Measurements from ENCODE around the gene FARS2.

FARS2 gene

GRCh38 chr6:5394280-5394679 lies 133.0 kb downstream of the FARS2 start:
- no peaks in the 10 kb centered on the region for H3K36me3 ChIP-seq (ENCODE audit: control insufficient read depth, insufficient read depth, low read length)
- no peaks in the 10 kb centered on the region for H3K4me1 ChIP-seq (ENCODE audit: control insufficient read depth, insufficient read depth, low read length)
- no peak overlapping the region for H3K4me3 ChIP-seq (ENCODE audit: low read depth, low read length)
- no peaks in the 10 kb centered on the region for H3K9me3 ChIP-seq (ENCODE audit: control insufficient read depth, insufficient read depth, low read length)
- no peak overlapping the region for H3K9ac ChIP-seq (ENCODE audit: low read depth, low read length)
- H3K27me3 ChIP-seq (ENCODE audit: control insufficient read depth, insufficient read depth, low read length), result no peaks in the 10 kb centered on the region

- no peaks in the 10 kb centered on the region for H3K27me3 ChIP-seq (ENCODE audit: control insufficient read depth, insufficient read depth, low read length)
- no peaks in the 10 kb centered on the region for H3K4me1 ChIP-seq (ENCODE audit: control insufficient read depth, insufficient read depth, low read length)
- H3K36me3 ChIP-seq (ENCODE audit: control insufficient read depth, insufficient read depth, low read length), result no peaks in the 10 kb centered on the region
- H3K9ac ChIP-seq (ENCODE audit: low read depth, low read length), result no peak overlapping the region
- H3K9me3 ChIP-seq (ENCODE audit: control insufficient read depth, insufficient read depth, low read length), result no peaks in the 10 kb centered on the region
- H3K4me3 ChIP-seq (ENCODE audit: low read depth, low read length), result no peak overlapping the region
Observed at GRCh38 chr6:5395719-5396118, 134.4 kb downstream of the FARS2 start.

GRCh38 chr6:5398530-5398929 lies 137.2 kb downstream of the FARS2 start:
- Histone ChIP-seq H3K9me3 (ENCODE audit: control insufficient read depth, insufficient read depth, low read length) (no peaks in the 10 kb centered on the region), H3K9ac (ENCODE audit: low read depth, low read length) (no peak overlapping the region), H3K27me3 (ENCODE audit: control insufficient read depth, insufficient read depth, low read length) (no peaks in the 10 kb centered on the region), H3K4me1 (ENCODE audit: control insufficient read depth, insufficient read depth, low read length) (no peaks in the 10 kb centered on the region), H3K36me3 (ENCODE audit: control insufficient read depth, insufficient read depth, low read length) (no peaks in the 10 kb centered on the region), H3K4me3 (ENCODE audit: low read depth, low read length) (no peak overlapping the region)

GRCh38 chr6:5399391-5399790 lies 138.1 kb downstream of the FARS2 start:
- H3K9me3 ChIP-seq (ENCODE audit: control insufficient read depth, insufficient read depth, low read length), result no peaks in the 10 kb centered on the region

GRCh38 chr6:5401845-5402738 lies 140.8 kb downstream of the FARS2 start:
- H3K27me3 ChIP-seq (ENCODE audit: control insufficient read depth, insufficient read depth, low read length), result no peaks in the 10 kb centered on the region
- no peaks in the 10 kb centered on the region for H3K4me1 ChIP-seq (ENCODE audit: control insufficient read depth, insufficient read depth, low read length)
- H3K4me3 ChIP-seq (ENCODE audit: low read depth, low read length), result no peak overlapping the region
- H3K36me3 ChIP-seq (ENCODE audit: control insufficient read depth, insufficient read depth, low read length), result no peaks in the 10 kb centered on the region
- H3K9ac ChIP-seq (ENCODE audit: low read depth, low read length), result no peak overlapping the region
- no peaks in the 10 kb centered on the region for H3K9me3 ChIP-seq (ENCODE audit: control insufficient read depth, insufficient read depth, low read length)

More at GRCh38 chr6:5399391-5399790, 138.1 kb downstream of the FARS2 start:
- Histone ChIP-seq H3K4me1 (ENCODE audit: control insufficient read depth, insufficient read depth, low read length) (no peaks in the 10 kb centered on the region), H3K27me3 (ENCODE audit: control insufficient read depth, insufficient read depth, low read length) (no peaks in the 10 kb centered on the region), H3K36me3 (ENCODE audit: control insufficient read depth, insufficient read depth, low read length) (no peaks in the 10 kb centered on the region), H3K4me3 (ENCODE audit: low read depth, low read length) (no peak overlapping the region), H3K9ac (ENCODE audit: low read depth, low read length) (no peak overlapping the region)

GRCh38 chr6:5403076-5403475 lies 141.8 kb downstream of the FARS2 start:
- Histone ChIP-seq H3K36me3 (ENCODE audit: control insufficient read depth, insufficient read depth, low read length) (no peaks in the 10 kb centered on the region), H3K9ac (ENCODE audit: low read depth, low read length) (no peak overlapping the region), H3K4me3 (ENCODE audit: low read depth, low read length) (no peak overlapping the region), H3K27me3 (ENCODE audit: control insufficient read depth, insufficient read depth, low read length) (no peaks in the 10 kb centered on the region), H3K4me1 (ENCODE audit: control insufficient read depth, insufficient read depth, low read length) (no peaks in the 10 kb centered on the region), H3K9me3 (ENCODE audit: control insufficient read depth, insufficient read depth, low read length) (no peaks in the 10 kb centered on the region)

GRCh38 chr6:5403609-5404008 lies 142.3 kb downstream of the FARS2 start:
- Histone ChIP-seq H3K9ac (ENCODE audit: low read depth, low read length) (no peak overlapping the region), H3K27me3 (ENCODE audit: control insufficient read depth, insufficient read depth, low read length) (no peaks in the 10 kb centered on the region), H3K4me1 (ENCODE audit: control insufficient read depth, insufficient read depth, low read length) (no peaks in the 10 kb centered on the region), H3K4me3 (ENCODE audit: low read depth, low read length) (no peak overlapping the region), H3K9me3 (ENCODE audit: control insufficient read depth, insufficient read depth, low read length) (no peaks in the 10 kb centered on the region), H3K36me3 (ENCODE audit: control insufficient read depth, insufficient read depth, low read length) (no peaks in the 10 kb centered on the region)

GRCh38 chr6:5405976-5406375 lies 144.7 kb downstream of the FARS2 start:
- no peak overlapping the region for H3K4me3 ChIP-seq (ENCODE audit: low read depth, low read length)
- H3K27me3 ChIP-seq (ENCODE audit: control insufficient read depth, insufficient read depth, low read length), result no peaks in the 10 kb centered on the region
- no peaks in the 10 kb centered on the region for H3K4me1 ChIP-seq (ENCODE audit: control insufficient read depth, insufficient read depth, low read length)
- H3K9me3 ChIP-seq (ENCODE audit: control insufficient read depth, insufficient read depth, low read length), result no peaks in the 10 kb centered on the region
- H3K36me3 ChIP-seq (ENCODE audit: control insufficient read depth, insufficient read depth, low read length), result no peaks in the 10 kb centered on the region
- H3K9ac ChIP-seq (ENCODE audit: low read depth, low read length), result no peak overlapping the region

- H3K9me3 ChIP-seq (ENCODE audit: control insufficient read depth, insufficient read depth, low read length), result no peaks in the 10 kb centered on the region
- no peaks in the 10 kb centered on the region for H3K27me3 ChIP-seq (ENCODE audit: control insufficient read depth, insufficient read depth, low read length)
- H3K4me1 ChIP-seq (ENCODE audit: control insufficient read depth, insufficient read depth, low read length), result no peaks in the 10 kb centered on the region
- H3K4me3 ChIP-seq (ENCODE audit: low read depth, low read length), result no peak overlapping the region
- no peaks in the 10 kb centered on the region for H3K36me3 ChIP-seq (ENCODE audit: control insufficient read depth, insufficient read depth, low read length)
- H3K9ac ChIP-seq (ENCODE audit: low read depth, low read length), result no peak overlapping the region
Observed at GRCh38 chr6:5411414-5411813, 150.1 kb downstream of the FARS2 start.

GRCh38 chr6:5412017-5412416 lies 150.7 kb downstream of the FARS2 start:
- Histone ChIP-seq H3K4me3 (ENCODE audit: low read depth, low read length) (no peak overlapping the region), H3K9ac (ENCODE audit: low read depth, low read length) (no peak overlapping the region), H3K36me3 (ENCODE audit: control insufficient read depth, insufficient read depth, low read length) (no peaks in the 10 kb centered on the region), H3K4me1 (ENCODE audit: control insufficient read depth, insufficient read depth, low read length) (no peaks in the 10 kb centered on the region), H3K9me3 (ENCODE audit: control insufficient read depth, insufficient read depth, low read length) (no peaks in the 10 kb centered on the region), H3K27me3 (ENCODE audit: control insufficient read depth, insufficient read depth, low read length) (no peaks in the 10 kb centered on the region)

- H3K9ac ChIP-seq (ENCODE audit: low read depth, low read length), result no peak overlapping the region
- H3K4me3 ChIP-seq (ENCODE audit: low read depth, low read length), result no peak overlapping the region
- no peaks in the 10 kb centered on the region for H3K4me1 ChIP-seq (ENCODE audit: control insufficient read depth, insufficient read depth, low read length)
- no peaks in the 10 kb centered on the region for H3K9me3 ChIP-seq (ENCODE audit: control insufficient read depth, insufficient read depth, low read length)
- no peaks in the 10 kb centered on the region for H3K36me3 ChIP-seq (ENCODE audit: control insufficient read depth, insufficient read depth, low read length)
- H3K27me3 ChIP-seq (ENCODE audit: control insufficient read depth, insufficient read depth, low read length), result no peaks in the 10 kb centered on the region
Observed at GRCh38 chr6:5412663-5413062, 151.3 kb downstream of the FARS2 start.

GRCh38 chr6:5416250-5416649 lies 154.9 kb downstream of the FARS2 start:
- H3K4me3 ChIP-seq (ENCODE audit: low read depth, low read length), result no peak overlapping the region
- H3K27me3 ChIP-seq (ENCODE audit: control insufficient read depth, insufficient read depth, low read length), result no peaks in the 10 kb centered on the region
- H3K36me3 ChIP-seq (ENCODE audit: control insufficient read depth, insufficient read depth, low read length), result no peaks in the 10 kb centered on the region
- no peaks in the 10 kb centered on the region for H3K4me1 ChIP-seq (ENCODE audit: control insufficient read depth, insufficient read depth, low read length)
- no peak overlapping the region for H3K9ac ChIP-seq (ENCODE audit: low read depth, low read length)
- no peaks in the 10 kb centered on the region for H3K9me3 ChIP-seq (ENCODE audit: control insufficient read depth, insufficient read depth, low read length)
